Measurements from ENCODE around the gene CLK1.
"Not testable (repeated sequence)": the region's sequence is repeated elsewhere in the genome, so short reads cannot be mapped to it uniquely, and the experiment has no call there.

The CLK1 gene

GRCh38 chr2:200829258-200829655 lies 35.2 kb downstream of the CLK1 start:
- ATAC-seq = peak; percentile 24
- Mint-ChIP-seq H3K9me3 (no peaks in the 10 kb centered on the region), H3K4me3 (no peak overlapping the region), H3K27ac (peak overlapping the region in 1 of 2 donors; percentile 14), H3K4me1 (no peaks in the 10 kb centered on the region), H3K27me3 (no peaks in the 10 kb centered on the region)
- DNase-seq = no peak

- Mint-ChIP-seq H3K27me3 (no peaks in the 10 kb centered on the region), H3K27ac (peak overlapping the region in 1 of 2 donors; percentile 14), H3K4me1 (no peaks in the 10 kb centered on the region), H3K9me3 (no peaks in the 10 kb centered on the region), H3K4me3 (no peak overlapping the region)
- ATAC-seq (peak; percentile 30), DNase-seq (no peak)
These were observed 35.7 kb downstream of the CLK1 start for GRCh38 chr2:200828572-200829257.

GRCh38 chr2:200828104-200828503 lies 36.4 kb downstream of the CLK1 start:
- DNase-seq (no peak), ATAC-seq (no peak)
- Mint-ChIP-seq H3K27me3 (no peaks in the 10 kb centered on the region), H3K4me3 (no peak overlapping the region), H3K4me1 (no peaks in the 10 kb centered on the region), H3K27ac (no peak overlapping the region), H3K9me3 (no peaks in the 10 kb centered on the region)

- Mint-ChIP-seq H3K27me3 (no peaks in the 10 kb centered on the region), H3K4me1 (peaks cover 39% of the 10 kb centered on the region), H3K4me3 (no peak overlapping the region), H3K27ac (peak overlapping the region in 1 of 2 donors; percentile 48), H3K9me3 (no peaks in the 10 kb centered on the region)
- no peak for ATAC-seq
- no peak for DNase-seq
These were observed 42.7 kb downstream of the CLK1 start for GRCh38 chr2:200821686-200822245.

GRCh38 chr2:200820573-200821234 lies 43.8 kb downstream of the CLK1 start:
- no peak for ATAC-seq
- Mint-ChIP-seq H3K9me3 (no peaks in the 10 kb centered on the region), H3K27ac (peak overlapping the region; percentile 20 to 74), H3K27me3 (no peaks in the 10 kb centered on the region), H3K4me1 (peaks cover 49% of the 10 kb centered on the region), H3K4me3 (no peak overlapping the region)
- DNase-seq = no peak

GRCh38 chr2:200818732-200819131 lies 45.7 kb downstream of the CLK1 start:
- H3K4me3 Mint-ChIP-seq, H3K27me3 Mint-ChIP-seq, ATAC-seq, DNase-seq, H3K9me3 Mint-ChIP-seq: not testable (repeated sequence)
- Mint-ChIP-seq H3K27ac (peak overlapping the region; percentile 34 to 41), H3K4me1 (peaks cover 69% of the 10 kb centered on the region)

GRCh38 chr2:200814917-200815316 lies 49.5 kb downstream of the CLK1 start:
- ATAC-seq (no peak), DNase-seq (no peak)
- peaks cover 72% of the 10 kb centered on the region for H3K4me1 Mint-ChIP-seq
- peak overlapping the region; percentile 82 to 91 for H3K4me3 Mint-ChIP-seq
- peak overlapping the region; percentile 59 to 73 for H3K27ac Mint-ChIP-seq
- no peaks in the 10 kb centered on the region for H3K27me3 Mint-ChIP-seq
- no peaks in the 10 kb centered on the region for H3K9me3 Mint-ChIP-seq

- Mint-ChIP-seq H3K4me1 (peaks cover 78% of the 10 kb centered on the region), H3K27ac (peak overlapping the region; percentile 76 to 94), H3K9me3 (no peaks in the 10 kb centered on the region), H3K27me3 (no peaks in the 10 kb centered on the region), H3K4me3 (peak overlapping the region; percentile 82 to 91)
- DNase-seq = peak in 1 of 2 donors; percentile 62
- ATAC-seq = peak; percentile 71
These were observed 50.1 kb downstream of the CLK1 start for GRCh38 chr2:200814276-200814815.

GRCh38 chr2:200812122-200813022 lies 52.1 kb downstream of the CLK1 start:
- Mint-ChIP-seq H3K4me1 (peaks cover 64% of the 10 kb centered on the region), H3K27me3 (no peaks in the 10 kb centered on the region), H3K9me3 (no peaks in the 10 kb centered on the region), H3K4me3 (peak overlapping the region; percentile 91 to 96), H3K27ac (peak overlapping the region; percentile 100)
- ATAC-seq = peak; percentile 71
- DNase-seq = peak; percentile 78 to 85

GRCh38 chr2:200811333-200812121 lies 52.9 kb downstream of the CLK1 start, which contains the start of gene BZW1:
Gene BZW1 (plus strand): TSS chr2:200811910. CDS start chr2:200813218, 1,308 bp downstream.
- Mint-ChIP-seq H3K4me1 (peaks cover 56% of the 10 kb centered on the region), H3K27me3 (no peaks in the 10 kb centered on the region), H3K9me3 (no peaks in the 10 kb centered on the region), H3K27ac (peak within 1 kb of the TSS; percentile 100), H3K4me3 (peak within 1 kb of the TSS; percentile 91 to 96)
- DNase-seq = peak; percentile 97 to 98
- ATAC-seq = peak; percentile 77

GRCh38 chr2:200810998-200811332 lies 53.5 kb downstream of the CLK1 start:
- ATAC-seq (no peak), DNase-seq (no peak)
- H3K27ac Mint-ChIP-seq = peak overlapping the region; percentile 100
- H3K4me3 Mint-ChIP-seq = peak overlapping the region; percentile 91 to 96
- H3K9me3 Mint-ChIP-seq = no peaks in the 10 kb centered on the region
- peaks cover 51% of the 10 kb centered on the region for H3K4me1 Mint-ChIP-seq
- no peaks in the 10 kb centered on the region for H3K27me3 Mint-ChIP-seq

- DNase-seq = no peak
- no peaks in the 10 kb centered on the region for H3K9me3 Mint-ChIP-seq
- no peak for ATAC-seq
These were observed 54.0 kb downstream of the CLK1 start for GRCh38 chr2:200810252-200810997.

GRCh38 chr2:200809506-200810251 lies 54.8 kb downstream of the CLK1 start:
- ATAC-seq (no peak), DNase-seq (no peak)
- no peaks in the 10 kb centered on the region for H3K27me3 Mint-ChIP-seq
- no peaks in the 10 kb centered on the region for H3K9me3 Mint-ChIP-seq
- peak overlapping the region; percentile 91 to 96 for H3K4me3 Mint-ChIP-seq
- H3K4me1 Mint-ChIP-seq = peaks cover 38% of the 10 kb centered on the region
- peak overlapping the region in 1 of 2 donors; percentile 40 for H3K27ac Mint-ChIP-seq

More at GRCh38 chr2:200810252-200810997, 54.0 kb downstream of the CLK1 start:
- peak overlapping the region in 1 of 2 donors; percentile 40 for H3K27ac Mint-ChIP-seq
- H3K27me3 Mint-ChIP-seq = no peaks in the 10 kb centered on the region
- H3K4me1 Mint-ChIP-seq = peaks cover 46% of the 10 kb centered on the region
- H3K4me3 Mint-ChIP-seq = peak overlapping the region; percentile 91 to 96

Measured in stimulated activated naive CD8-positive, alpha-beta T cell treated with anti-CD3 and anti-CD28 coated beads, Interleukin-15, amount 100 ng/mL, for 72 hours (primary cell).